GM23338 (cell line): ENCODE data around the gene MIEF2. TPM values are rescaled to one million over a fixed set of nuclear protein-coding genes. Genes with fewer than 3 reads are reported as not detected.
A peak's percentile ranks its signal among the peaks of the same experiment; 100 is the strongest.

Experiments used
- ATAC-seq: fragments of 200-7000 bp; cut with Tn5 transposase; 3 replicates; pipeline ENCODE4 v1.9.1; 2020
- DNase-seq: peaks from one replicate; pipeline ENCODE4 v3.0.0-alpha.2; 2015; ENCODE audit warnings: low spot score
- H2AFZ ChIP-seq: fragments of 200-600 bp; sonication (generic); 2 replicates; pipeline ENCODE4 v1.8.0; 2016; ENCODE audit warnings: antibody characterized with exemption, mild to moderate bottlenecking, moderate library complexity
- H3F3A ChIP-seq: fragments of 200-600 bp; sonication (generic); replicated peaks from 2 replicates; pipeline ENCODE4 v1.8.0; 2017; ENCODE audit warnings: antibody characterized with exemption, mixed run types, low read depth
- H3K27ac ChIP-seq: fragments of 200-600 bp; sonication (generic); 2 replicates; pipeline ENCODE4 v1.6.1; 2016; ENCODE audit warnings: low read depth
- H3K27me3 ChIP-seq: fragments of 200-600 bp; sonication (generic); 2 replicates; pipeline ENCODE4 v1.8.0; 2016; ENCODE audit warnings: mild to moderate bottlenecking, mixed run types, moderate library complexity; ENCODE audit not compliant: insufficient read depth
- H3K36me3 ChIP-seq: fragments of 200-600 bp; sonication (generic); 2 replicates; pipeline ENCODE4 v1.8.0; 2016; ENCODE audit warnings: mild to moderate bottlenecking; ENCODE audit not compliant: insufficient read depth
- H3K4me1 ChIP-seq: fragments of 200-600 bp; sonication (generic); 2 replicates; pipeline ENCODE4 v1.8.0; 2016; ENCODE audit warnings: mild to moderate bottlenecking, moderate library complexity; ENCODE audit not compliant: insufficient read depth
- H3K4me2 ChIP-seq: fragments of 200-600 bp; sonication (generic); 2 replicates; pipeline ENCODE4 v1.7.1; 2017; ENCODE audit warnings: mixed run types
- H3K4me3 ChIP-seq: fragments of 200-600 bp; sonication (generic); 2 replicates; pipeline ENCODE4 v1.6.1; 2016; ENCODE audit warnings: mixed run types
- H3K79me2 ChIP-seq: fragments of 200-600 bp; sonication (generic); replicated peaks from 2 replicates; pipeline ENCODE4 v1.8.0; 2017; ENCODE audit warnings: mild to moderate bottlenecking; ENCODE audit not compliant: insufficient read depth
- H3K9me2 ChIP-seq: fragments of 200-600 bp; sonication (generic); 2 replicates; pipeline ENCODE4 v1.8.0; 2017; ENCODE audit not compliant: insufficient read depth
- H4K20me1 ChIP-seq: fragments of 200-600 bp; sonication (generic); replicated peaks from 2 replicates; pipeline ENCODE4 v1.8.0; 2017; ENCODE audit warnings: mild to moderate bottlenecking; ENCODE audit not compliant: insufficient read depth
- H3K27ac Mint-ChIP-seq: 2 replicates; pipeline ENCODE4 v1.8.0; 2020; ENCODE audit warnings: inconsistent platforms, mild to moderate bottlenecking, moderate library complexity, mixed read lengths
- H3K27me3 Mint-ChIP-seq: 3 replicates; pipeline ENCODE4 v1.8.0; 2022; ENCODE audit warnings: low read depth, mild to moderate bottlenecking, moderate library complexity, mixed read lengths, inconsistent platforms; ENCODE audit not compliant: insufficient read depth, poor library complexity
- H3K36me3 Mint-ChIP-seq: 3 replicates; pipeline ENCODE4 v1.8.0; 2021; ENCODE audit warnings: low read depth, mild to moderate bottlenecking, inconsistent platforms, moderate library complexity, mixed read lengths
- H3K4me1 Mint-ChIP-seq: 3 replicates; pipeline ENCODE4 v1.8.0; 2020; ENCODE audit warnings: mild to moderate bottlenecking, inconsistent platforms, mixed read lengths
- H3K4me3 Mint-ChIP-seq: 3 replicates; pipeline ENCODE4 v1.8.0; 2021; ENCODE audit warnings: moderate library complexity, mild to moderate bottlenecking, inconsistent platforms, mixed read lengths
- H3K9me3 Mint-ChIP-seq: 3 replicates; pipeline ENCODE4 v1.8.0; 2020; ENCODE audit warnings: moderate library complexity, mild to moderate bottlenecking, inconsistent platforms, mixed read lengths
- ZNF331 ChIP-seq: fragments of 250-450 bp; sonication (Bioruptor Pico); IDR thresholded peaks from 2 replicates; pipeline ENCODE4 v1.5.0; 2020; ENCODE audit warnings: low read depth, mild to moderate bottlenecking, moderate library complexity
- polyA plus RNA-seq: library from polyadenylated mRNA; unstranded; fragments of >200 nt; fragmentation: Nextera tagmentation; extraction: Ambion mirVana; gene quantifications from 2 replicates; pipeline ENCODE4 v1.2.1, GENCODE V29; 2016
- total RNA-seq: library from RNA; depleted of rRNA; stranded (reverse); fragments of >200 nt; shearing (Covaris generic); gene quantifications from 2 replicates; pipeline ENCODE4 v1.2.3, GENCODE V29; 2014; rRNA removed
- TF ChIP-seq, protein P1 (sequence below): IDR thresholded peaks from 2 replicates; pipeline ENCODE4 v1.6.1; 2016; ENCODE audit warnings: antibody characterized with exemption

Gene MIEF2
- total and polyA plus RNA-seq, 2 experiments from 2014 or later: 8.2 to 26.5 TPM

DNA sequence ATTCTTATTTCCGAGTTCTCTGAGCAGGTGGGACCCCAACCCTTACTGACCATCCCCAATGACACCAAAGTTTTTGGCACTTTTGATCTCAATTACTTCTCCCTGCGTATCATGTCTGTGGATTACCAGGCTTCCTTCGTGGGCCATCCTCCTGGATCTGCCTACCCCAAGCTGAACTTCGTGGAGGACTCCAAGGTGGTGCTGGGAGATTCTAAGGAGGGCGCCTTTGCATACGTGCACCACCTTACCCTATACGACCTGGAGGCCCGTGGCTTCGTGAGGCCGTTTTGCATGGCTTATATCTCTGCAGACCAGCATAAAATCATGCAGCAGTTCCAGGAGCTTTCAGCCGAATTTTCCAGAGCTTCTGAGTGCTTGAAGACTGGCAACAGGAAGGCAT lies 55.5 kb downstream of the MIEF2 start:
- H3K79me2 ChIP-seq: peaks cover 83% of the 10 kb centered on the region
- H3K27me3 Mint-ChIP-seq: peaks cover 23% of the 10 kb centered on the region
- no peak for ATAC-seq
- H3K4me1 Mint-ChIP-seq: peaks cover 38% of the 10 kb centered on the region
- DNase-seq: no peak
- H3K36me3 ChIP-seq: peaks cover 11% of the 10 kb centered on the region; the same call in 1 of the 2 replicates
- peak overlapping the region; percentile 100; the same call in 1 of the 2 replicates for H3K27ac ChIP-seq
- no peaks in the 10 kb centered on the region for H3K9me2 ChIP-seq
- 0 out of 2 replicates have a peak, but pooled peaks cover 6% of the 10 kb centered on the region for H3F3A ChIP-seq
- H3K4me3 ChIP-seq: peak overlapping the region; percentile 99
- peaks cover 7% of the 10 kb centered on the region; the same call in 1 of the 3 replicates for H3K9me3 Mint-ChIP-seq
- H3K4me3 Mint-ChIP-seq: peak overlapping the region; percentile 88
- H2AFZ ChIP-seq: no peak overlapping the region
- TF ChIP-seq, protein P1, sequence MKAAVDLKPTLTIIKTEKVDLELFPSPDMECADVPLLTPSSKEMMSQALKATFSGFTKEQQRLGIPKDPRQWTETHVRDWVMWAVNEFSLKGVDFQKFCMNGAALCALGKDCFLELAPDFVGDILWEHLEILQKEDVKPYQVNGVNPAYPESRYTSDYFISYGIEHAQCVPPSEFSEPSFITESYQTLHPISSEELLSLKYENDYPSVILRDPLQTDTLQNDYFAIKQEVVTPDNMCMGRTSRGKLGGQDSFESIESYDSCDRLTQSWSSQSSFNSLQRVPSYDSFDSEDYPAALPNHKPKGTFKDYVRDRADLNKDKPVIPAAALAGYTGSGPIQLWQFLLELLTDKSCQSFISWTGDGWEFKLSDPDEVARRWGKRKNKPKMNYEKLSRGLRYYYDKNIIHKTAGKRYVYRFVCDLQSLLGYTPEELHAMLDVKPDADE: no peak
- no peak for TF ChIP-seq ZNF331 (CRISPR knock-in tag)
- H3K27ac Mint-ChIP-seq: peak overlapping the region; percentile 99
- no peaks in the 10 kb centered on the region for H3K27me3 ChIP-seq
- H3K36me3 Mint-ChIP-seq: peaks cover 49% of the 10 kb centered on the region
- H4K20me1 ChIP-seq: peaks cover 21% of the 10 kb centered on the region
- peaks cover 17% of the 10 kb centered on the region; the same call in 1 of the 2 replicates for H3K4me1 ChIP-seq
- H3K4me2 ChIP-seq: peak overlapping the region; percentile 100

Other genes starting within 250 kb of the MIEF2 start
- gene ATPAF2, start 221.5 kb upstream of the MIEF2 start, total RNA-seq: 25.7 and 33.4 TPM in 2 replicates
- gene ATPAF2, start 221.5 kb upstream of the MIEF2 start, polyA plus RNA-seq: 24.3 and 24.7 TPM in 2 replicates
- 11.2 and 11.8 TPM in 2 replicates for gene GID4, start 221.3 kb upstream of the MIEF2 start, total RNA-seq
- gene GID4, start 221.3 kb upstream of the MIEF2 start, polyA plus RNA-seq: 5.6 and 6.3 TPM in 2 replicates
- 47.4 and 48.0 TPM in 2 replicates for gene DRG2, start 172.7 kb upstream of the MIEF2 start, total RNA-seq
- gene DRG2, start 172.7 kb upstream of the MIEF2 start, polyA plus RNA-seq: 32.5 and 36.2 TPM in 2 replicates
- 1.0 and 1.3 TPM in 2 replicates for gene MYO15A, start 151.9 kb upstream of the MIEF2 start, total RNA-seq
- 1.1 and 2.2 TPM in 2 replicates for gene MYO15A, start 151.9 kb upstream of the MIEF2 start, polyA plus RNA-seq
- 103 and 117 TPM in 2 replicates for gene ALKBH5, start 76.8 kb upstream of the MIEF2 start, total RNA-seq
- gene ALKBH5, start 76.8 kb upstream of the MIEF2 start, polyA plus RNA-seq: 32.2 TPM in 2 replicates
- gene LLGL1, start 35.0 kb upstream of the MIEF2 start, total RNA-seq: 118 and 129 TPM in 2 replicates
- gene LLGL1, start 35.0 kb upstream of the MIEF2 start, polyA plus RNA-seq: 5.9 TPM in 2 replicates
- 262 and 373 TPM in 2 replicates for gene FLII, start 1.9 kb upstream of the MIEF2 start, total RNA-seq
- 173 and 175 TPM in 2 replicates for gene FLII, start 1.9 kb upstream of the MIEF2 start, polyA plus RNA-seq
- gene TOP3A, start 54.3 kb downstream of the MIEF2 start, total RNA-seq: 60.2 and 76.7 TPM in 2 replicates
- 21.7 and 24.9 TPM in 2 replicates for gene TOP3A, start 54.3 kb downstream of the MIEF2 start, polyA plus RNA-seq
- gene SMCR8, start 54.6 kb downstream of the MIEF2 start, total RNA-seq: 19.0 and 20.1 TPM in 2 replicates
- gene SMCR8, start 54.6 kb downstream of the MIEF2 start, polyA plus RNA-seq: 1.5 and 1.6 TPM in 2 replicates
- gene SHMT1, start 102.9 kb downstream of the MIEF2 start, total RNA-seq: 33.3 and 33.5 TPM in 2 replicates
- gene SHMT1, start 102.9 kb downstream of the MIEF2 start, polyA plus RNA-seq: 21.6 and 22.8 TPM in 2 replicates
- 0.12 and 0.42 TPM in 2 replicates for gene EVPLL, start 117.1 kb downstream of the MIEF2 start, total RNA-seq
- gene EVPLL, start 117.1 kb downstream of the MIEF2 start, polyA plus RNA-seq: 0.18 and 0.56 TPM in 2 replicates
- gene LGALS9C, start 216.1 kb downstream of the MIEF2 start, total RNA-seq: not detected in 2 replicates
- 0.24 TPM in 1 of 2 replicates, not detected in the other for gene LGALS9C, start 216.1 kb downstream of the MIEF2 start, polyA plus RNA-seq